Measurements from ENCODE around the gene OR51G2.

- no peak for TF ChIP-seq CTCF (IDR thresholded peaks at IDR 0.05; ENCODE audit: low read depth, low read length, poor library complexity, severe bottlenecking)
- TF ChIP-seq EZH2phosphoT487 (IDR thresholded peaks at IDR 0.05; ENCODE audit: borderline replicate concordance, low read length), result no peak
Observed at GRCh38 chr11:4891996-4892640, 27.0 kb downstream of the OR51G2 start.

Measured in DOHH2 (cell line).